NOMO-1 treated with dmso at 0.1 percent for 144 hours (cell line): ENCODE data around the gene CAND2.
"Not testable (repeated sequence)": the region's sequence is repeated elsewhere in the genome, so short reads cannot be mapped to it uniquely, and the experiment has no call there.

Experiments
- DNase-seq: peaks from one replicate; lab custom pipeline; 2025; ENCODE audit not compliant: unreplicated experiment; lab: John Stamatoyannopoulos, UW

Gene CAND2

DNA sequence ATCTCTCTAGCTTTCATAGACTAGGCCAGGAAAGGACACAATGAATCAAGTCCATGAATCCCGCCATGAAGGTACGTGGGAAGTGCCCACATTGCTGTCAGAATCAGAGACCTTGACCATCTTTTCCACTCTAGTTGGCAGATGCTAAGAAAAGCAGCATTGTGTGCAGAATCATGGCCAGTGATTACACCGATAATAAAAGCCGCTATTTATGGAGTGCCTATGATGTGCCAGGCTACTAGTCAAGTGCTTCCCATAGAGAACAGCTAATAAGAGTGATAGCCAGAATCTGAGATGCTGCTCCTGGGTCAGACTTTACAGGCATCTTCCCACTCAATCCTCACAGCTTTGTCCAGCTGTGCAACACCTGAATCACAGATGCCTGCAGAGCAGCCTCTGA is 58.1 kb downstream of the CAND2 start:
- DNase-seq, result no peak

DNA sequence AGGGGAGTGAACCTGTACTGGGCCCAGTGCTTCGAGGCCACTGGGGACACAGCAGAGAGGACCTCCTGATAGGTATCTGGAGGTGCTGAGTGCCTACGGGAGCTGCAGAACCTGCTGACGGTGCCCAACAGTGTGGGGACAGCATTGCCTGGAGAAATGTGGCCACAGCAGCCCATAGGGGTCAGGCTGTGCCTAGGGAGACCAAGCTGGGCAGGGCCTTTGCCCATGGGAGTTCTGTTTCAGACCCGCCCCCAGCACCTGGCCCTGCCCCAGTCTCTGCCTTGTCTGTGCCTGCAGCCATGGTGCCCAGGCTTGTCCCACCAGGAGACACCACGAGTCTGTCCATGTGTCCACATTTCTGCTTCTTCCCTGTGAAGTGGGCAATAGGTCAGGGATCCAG is 60.1 kb downstream of the CAND2 start:
- no peak for DNase-seq

DNA sequence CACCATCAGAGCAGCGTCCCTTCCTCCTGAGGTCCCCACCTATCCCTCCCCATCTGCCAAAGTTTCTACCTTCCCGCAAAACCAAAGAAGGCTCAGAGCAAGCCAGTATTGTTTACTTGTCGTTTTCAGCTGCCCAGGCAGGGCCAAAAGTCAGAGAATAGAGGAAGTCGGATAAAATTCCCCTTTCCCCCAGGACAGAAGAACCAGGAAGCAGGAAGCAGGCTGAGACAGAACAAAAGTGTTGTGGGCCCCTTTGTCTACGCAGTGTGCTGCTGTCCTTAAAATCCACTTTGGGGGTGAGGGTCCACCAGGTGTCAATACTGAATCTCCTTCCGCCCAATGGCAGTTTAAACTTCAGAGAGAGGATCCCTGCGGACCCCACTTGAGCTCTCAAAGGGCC is 63.4 kb downstream of the CAND2 start:
- DNase-seq, result no peak

DNA sequence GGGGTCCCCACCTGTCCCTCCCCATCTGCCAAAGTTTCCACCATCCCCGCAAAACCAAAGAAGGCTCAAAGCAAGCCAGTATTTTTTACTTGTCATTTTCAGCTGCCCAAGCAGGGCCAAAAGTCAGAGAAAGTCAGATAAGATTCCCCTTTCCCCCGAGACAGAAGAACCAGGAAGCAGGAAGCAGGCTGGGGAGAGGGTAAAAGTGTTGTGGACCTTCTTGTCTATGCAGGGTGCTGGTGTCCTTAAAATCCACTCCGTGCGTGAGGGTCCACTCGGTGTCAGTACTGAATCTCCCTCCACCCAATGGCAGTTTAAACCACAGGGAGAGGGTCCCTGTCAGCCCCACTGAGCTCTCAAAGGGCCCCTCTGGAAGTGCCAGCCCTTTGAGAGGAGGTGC is 65.1 kb downstream of the CAND2 start:
- DNase-seq, result no peak

DNA sequence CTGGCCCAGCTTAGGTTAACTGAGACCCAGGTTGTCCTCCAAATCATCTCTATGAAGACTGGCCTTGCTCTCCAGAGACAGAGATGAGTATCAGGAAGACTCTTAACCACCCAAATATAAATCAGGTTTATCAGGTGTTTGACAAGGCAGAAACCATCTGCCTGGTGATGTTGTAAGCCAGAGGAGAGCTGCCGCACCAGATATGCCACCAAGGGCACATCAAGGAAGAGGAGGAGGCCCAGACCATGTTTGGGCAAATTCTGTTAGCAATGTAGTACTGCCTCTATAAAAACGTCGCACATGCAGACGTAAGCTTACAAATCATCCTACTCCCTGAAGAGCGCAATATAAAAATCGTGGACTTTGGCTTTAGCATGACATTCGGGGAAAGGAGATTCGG is 65.9 kb downstream of the CAND2 start:
- DNase-seq, result no peak

DNA sequence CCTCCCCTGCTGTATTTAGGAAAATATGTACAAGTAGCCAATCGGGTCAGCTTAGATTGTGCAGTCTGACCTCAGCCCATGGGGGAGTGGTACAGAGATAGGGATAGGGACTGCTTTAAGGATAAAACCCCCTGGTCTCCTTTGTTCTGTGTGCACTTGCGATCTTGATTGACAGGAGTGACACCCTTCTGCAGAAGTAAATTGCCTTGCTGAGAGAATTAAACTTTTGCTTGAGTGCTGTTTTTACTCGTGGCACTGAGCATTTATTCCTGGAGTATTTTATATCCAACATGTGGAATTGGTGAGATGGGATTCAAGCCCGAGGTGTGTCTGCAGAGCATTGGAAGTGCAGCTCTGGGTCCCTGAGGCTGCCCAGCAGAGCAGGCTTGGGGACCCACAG is 68.8 kb downstream of the CAND2 start:
- no peak for DNase-seq

DNA sequence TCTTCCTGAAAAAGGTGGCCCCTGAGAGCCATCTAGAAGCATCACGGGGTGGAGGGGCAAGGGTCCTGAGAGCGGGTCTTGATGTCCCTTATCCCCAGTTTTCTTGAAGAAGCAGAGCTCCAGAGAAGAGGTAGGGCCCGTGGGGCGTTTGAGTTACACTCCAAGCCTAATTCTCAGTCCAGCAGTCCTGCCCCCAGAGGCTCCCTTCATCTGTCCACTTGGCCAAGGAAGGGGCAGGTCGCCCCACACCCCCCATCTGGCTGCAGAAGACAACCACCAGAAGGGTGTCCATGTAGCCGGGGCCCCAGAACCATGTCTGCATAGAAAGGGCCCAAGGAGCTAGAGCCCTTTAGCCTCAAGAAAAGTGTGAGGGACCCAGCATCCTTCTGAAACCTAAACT is 70.4 kb downstream of the CAND2 start:
- no peak for DNase-seq

DNA sequence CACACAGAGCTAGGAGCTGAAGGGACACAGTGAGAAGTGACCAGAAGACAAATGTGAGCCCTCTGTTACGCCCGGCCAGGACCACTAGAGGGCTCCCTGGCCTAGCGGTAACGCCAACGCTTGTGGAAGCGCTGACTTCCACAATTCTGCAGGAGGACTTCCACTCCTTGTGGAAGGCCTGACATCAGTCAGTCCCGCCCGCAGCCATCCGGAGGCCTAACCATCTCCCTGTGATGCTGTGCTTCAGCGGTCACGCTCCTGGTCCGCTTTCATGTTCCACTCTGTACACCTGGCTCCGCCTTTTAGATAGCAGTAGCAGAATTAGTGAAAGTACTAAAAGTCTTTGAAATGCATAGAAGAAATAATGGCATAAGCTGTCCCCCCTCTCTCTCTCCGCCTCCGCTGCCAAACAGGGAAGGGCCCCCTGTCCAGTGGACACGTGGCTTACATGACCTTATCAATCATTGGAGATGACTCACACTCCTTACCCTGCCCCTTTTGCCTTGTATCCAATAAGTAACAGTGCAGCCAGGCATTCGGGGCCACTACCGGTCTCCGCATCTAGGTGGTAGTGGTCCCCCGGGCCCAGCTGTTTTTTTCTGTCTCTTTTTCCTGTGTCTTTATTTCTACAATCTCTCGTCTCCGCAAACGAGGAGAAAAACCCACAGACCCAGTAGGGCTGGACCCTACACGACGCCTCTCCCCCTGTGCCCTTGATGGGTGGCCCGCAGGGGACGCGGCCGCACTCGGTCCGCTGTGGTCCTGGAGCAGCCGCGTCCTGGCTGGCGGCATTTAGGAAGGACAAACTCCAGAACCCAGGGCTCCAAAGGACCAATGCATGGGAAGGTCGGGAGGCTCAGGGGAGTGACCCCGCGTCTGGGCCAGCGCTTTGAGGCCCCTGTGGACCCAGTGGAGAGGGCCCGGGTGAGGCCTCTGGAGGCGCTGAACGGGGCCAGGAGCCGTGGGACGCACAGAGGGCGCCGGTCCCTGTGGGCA is 71.9 kb downstream of the CAND2 start:
- peak; percentile 45 for DNase-seq

DNA sequence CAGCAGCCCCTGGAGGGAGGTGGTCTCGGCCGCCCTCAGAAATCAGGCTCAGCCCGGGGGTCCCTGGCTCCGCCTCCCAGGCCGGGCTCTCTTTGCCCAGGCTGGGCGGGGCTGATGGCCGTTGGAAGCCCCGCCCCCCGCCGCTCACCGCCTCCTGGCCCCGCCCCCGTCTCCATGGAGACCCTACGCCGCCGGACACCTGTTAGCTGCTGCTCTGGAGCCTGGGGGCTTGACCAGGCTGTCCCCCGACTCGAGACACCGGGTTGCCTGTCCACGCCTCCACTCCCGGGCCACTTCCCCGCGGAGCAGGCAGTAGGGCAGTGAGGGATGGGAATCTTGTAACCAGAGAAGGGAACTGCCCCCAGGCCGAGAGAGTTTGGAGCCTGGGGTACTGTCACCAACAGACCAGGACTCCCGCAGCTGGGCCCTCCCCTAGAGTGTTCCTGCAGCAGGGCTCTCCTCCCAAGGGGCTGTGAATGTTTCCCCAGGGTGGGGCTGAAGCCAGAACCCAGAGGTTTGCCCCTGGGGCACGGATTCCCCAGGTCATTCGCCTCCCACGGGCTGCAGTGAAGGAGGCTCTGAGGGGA is 72.6 kb downstream of the CAND2 start:
- no peak for DNase-seq

DNA sequence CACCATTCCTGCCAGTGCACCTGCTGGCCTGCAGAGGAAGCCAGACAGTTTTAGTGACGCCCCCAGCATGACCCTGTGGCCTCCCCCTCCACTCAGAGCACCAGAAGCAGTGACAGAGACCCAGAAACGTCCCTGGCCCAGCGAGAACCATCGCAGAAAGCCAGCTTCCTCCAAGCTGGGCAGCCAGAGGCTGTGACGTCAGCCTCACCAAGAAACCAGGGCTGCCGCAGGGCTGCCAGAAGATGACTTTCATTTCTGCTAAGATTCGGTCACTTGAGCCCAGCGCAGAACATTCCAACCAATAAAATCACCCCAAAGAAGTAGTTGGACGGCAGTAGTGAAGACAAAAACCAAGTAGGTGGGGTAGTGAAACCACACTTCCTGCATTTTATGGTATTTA is 74.5 kb downstream of the CAND2 start:
- DNase-seq, result peak; percentile 47

DNA sequence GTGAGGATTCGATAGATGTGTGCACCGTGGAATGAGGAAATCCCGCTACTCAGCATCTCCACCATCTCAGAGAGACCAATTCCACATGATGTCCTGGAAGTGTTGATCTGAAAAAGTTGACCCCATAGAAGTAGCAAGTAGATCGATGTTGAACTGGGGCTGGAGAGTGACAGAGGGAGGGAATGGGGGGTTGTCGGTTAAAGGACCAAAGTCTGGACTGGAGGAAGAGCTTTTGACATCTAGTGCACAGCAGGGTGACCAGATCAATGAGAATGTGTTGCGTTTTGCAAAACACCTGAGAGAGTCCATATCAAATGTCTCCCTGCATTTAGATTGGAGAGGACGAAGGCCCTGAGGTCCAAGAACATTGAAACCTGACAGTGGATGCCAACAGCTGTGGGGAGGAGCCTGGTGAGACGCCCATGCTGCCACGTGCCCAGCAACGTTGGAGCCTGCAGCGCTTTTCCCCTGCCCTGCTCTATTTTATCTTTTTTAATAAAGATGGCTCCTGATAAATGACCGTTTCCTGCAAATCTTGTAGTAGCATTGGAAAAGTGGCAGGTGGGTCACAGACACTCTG is 75.0 kb downstream of the CAND2 start:
- DNase-seq, result no peak

DNA sequence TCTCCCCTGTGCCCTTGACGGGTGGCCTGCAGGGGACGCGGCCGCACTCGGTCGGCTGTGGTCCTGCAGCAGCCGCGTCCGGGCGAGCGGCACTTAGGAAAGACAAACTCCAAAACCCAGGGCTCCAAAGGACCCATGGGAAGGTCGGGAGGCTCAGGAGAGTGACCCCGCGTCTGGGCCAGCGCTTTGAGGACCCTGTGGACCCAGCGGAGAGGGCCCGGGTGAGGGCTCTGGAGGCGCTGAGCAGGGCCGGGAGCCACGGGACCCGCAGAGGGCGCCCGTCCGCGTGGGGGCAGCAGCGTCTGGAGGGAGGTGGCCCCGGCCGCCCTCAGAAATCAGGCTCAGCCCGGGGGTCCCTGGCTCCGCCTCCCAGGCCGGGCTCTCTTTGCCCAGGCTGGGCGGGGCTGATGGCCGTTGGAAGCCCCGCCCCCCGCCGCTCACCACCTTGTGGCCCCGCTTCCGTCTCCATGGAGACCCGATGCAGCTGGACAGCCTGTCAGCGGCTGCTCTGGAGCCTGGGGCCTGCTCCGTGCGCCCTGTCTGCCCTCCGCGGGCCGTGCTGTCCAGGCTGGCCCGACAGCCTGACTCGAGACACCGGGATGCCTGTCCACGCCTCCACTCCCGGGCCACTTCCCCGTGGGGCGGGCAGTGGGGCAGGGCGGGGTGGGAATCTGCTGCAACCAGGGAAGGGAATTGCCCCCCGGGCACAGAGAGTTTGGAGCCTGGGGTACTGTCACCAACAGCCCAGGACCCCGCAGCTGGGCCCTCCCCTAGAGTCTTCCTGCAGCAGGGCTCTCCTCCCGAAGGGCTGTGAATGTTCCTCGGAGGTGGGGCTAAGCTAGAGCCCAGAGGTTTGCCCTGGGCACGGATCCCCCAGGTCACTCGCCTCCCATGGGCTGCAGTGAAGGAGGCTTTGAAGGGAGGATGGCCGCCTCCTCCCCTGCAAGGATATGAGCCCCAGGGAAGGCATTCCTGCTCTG is 79.7 kb downstream of the CAND2 start:
- no peak for DNase-seq

DNA sequence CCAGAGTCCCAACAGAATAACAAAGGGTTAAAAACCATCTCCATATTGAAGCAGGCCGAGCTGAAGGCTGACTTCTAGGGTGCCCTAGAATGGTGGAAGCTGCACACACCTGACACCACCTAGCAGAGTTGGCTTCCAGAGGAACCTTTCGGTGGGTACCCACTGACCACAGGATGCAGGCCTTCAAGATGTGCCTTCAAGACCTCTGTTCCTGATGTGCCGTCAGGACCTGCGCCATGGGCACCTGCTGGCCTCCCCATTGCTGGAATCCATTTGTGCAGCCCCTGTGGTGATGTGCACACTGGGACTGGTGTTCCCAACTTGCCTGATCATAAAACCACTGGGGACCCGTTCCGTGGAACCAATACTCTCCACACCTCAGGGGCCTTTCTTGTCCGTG is 80.6 kb downstream of the CAND2 start:
- no peak for DNase-seq

DNA sequence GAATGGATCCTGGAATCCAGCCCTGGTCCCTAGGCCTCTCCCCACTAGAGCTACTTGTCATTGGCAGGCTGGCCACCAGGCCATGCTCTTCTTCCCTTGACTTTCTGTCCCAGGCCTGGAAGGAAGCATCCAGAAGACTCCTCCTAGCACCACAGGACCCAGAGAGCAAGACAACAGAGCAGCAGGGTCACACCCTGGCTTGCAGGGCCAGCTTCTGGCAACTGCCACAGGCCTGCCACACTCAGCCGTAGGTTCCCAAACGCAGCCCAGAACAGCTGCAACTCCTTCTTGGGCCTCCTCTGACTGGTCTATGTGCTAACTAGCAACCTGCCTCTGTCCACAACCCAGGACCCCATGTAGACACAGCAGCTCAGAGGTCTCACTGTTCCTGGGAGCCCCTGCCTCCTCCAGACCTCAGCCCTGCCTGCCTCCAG is 81.7 kb downstream of the CAND2 start:
- no peak for DNase-seq

DNA sequence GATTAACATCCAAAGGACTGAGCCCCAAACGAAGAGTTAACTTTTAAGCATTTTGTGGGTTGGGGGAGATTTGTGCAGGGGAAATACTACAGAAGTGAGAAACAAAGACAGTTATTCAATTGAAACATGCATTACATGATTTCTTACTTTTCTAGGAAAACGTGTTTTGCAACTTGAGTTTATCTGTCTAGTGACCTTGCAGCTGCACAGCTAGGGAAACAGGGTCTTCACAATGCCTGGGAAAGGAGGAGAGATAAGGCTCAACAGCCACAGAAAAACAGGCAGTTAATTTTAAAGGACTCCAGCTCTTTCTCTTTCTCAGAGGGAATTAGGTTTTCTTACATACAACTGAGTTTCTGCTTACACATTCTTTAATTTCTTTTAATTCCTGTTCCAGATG is 82.3 kb downstream of the CAND2 start:
- not testable (repeated sequence) for DNase-seq

DNA sequence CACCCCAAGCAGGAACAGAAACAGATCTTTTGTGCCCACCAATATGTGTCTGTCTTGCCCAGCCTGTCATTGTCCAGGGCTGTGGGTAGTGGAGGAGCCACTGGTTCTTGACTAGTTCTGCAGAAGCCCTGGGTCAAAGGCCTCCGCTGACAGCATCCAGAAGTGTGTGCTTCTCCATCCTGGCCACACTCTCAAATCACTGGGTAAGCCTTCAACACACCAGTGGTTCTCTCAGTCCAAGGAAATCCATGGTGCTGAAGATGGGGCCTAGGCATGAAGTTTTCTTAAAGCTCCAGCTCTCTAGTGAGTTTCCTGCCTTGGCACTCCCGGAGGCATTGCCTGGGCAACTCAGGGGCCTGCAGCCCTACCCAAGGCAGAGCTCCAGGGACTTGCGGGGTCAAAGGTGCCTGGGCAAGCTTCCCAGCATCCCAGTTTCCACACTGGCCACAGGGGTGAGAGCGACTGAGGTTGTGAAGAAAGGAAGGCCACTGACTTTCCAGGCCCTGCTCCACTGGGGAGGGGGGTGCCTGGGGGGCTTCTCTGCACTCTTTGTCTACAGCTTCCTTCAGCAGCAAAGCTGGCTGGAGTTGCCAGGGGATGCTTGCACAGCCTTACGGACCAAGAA is 82.8 kb downstream of the CAND2 start:
- no peak for DNase-seq

DNA sequence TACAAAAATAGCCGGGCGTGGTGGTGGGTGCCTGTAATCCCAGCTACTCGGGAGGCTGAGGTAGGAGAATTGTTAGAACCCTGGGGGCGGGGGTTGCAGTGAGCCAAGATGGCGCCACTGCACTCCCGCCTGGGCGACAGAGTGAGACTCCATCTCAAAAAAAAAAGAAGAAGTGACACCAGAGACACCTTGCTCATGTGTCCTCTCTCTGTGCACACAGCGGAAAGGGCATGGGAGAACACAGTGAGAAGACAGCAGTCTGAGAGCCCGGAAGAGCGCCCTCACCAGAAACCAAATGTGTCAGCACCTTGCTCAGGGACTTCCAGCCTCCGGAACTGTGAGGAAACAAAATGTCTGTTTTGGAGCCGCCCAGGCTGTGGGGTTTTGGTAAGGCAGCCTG is 85.4 kb downstream of the CAND2 start:
- DNase-seq, result not testable (repeated sequence)

DNA sequence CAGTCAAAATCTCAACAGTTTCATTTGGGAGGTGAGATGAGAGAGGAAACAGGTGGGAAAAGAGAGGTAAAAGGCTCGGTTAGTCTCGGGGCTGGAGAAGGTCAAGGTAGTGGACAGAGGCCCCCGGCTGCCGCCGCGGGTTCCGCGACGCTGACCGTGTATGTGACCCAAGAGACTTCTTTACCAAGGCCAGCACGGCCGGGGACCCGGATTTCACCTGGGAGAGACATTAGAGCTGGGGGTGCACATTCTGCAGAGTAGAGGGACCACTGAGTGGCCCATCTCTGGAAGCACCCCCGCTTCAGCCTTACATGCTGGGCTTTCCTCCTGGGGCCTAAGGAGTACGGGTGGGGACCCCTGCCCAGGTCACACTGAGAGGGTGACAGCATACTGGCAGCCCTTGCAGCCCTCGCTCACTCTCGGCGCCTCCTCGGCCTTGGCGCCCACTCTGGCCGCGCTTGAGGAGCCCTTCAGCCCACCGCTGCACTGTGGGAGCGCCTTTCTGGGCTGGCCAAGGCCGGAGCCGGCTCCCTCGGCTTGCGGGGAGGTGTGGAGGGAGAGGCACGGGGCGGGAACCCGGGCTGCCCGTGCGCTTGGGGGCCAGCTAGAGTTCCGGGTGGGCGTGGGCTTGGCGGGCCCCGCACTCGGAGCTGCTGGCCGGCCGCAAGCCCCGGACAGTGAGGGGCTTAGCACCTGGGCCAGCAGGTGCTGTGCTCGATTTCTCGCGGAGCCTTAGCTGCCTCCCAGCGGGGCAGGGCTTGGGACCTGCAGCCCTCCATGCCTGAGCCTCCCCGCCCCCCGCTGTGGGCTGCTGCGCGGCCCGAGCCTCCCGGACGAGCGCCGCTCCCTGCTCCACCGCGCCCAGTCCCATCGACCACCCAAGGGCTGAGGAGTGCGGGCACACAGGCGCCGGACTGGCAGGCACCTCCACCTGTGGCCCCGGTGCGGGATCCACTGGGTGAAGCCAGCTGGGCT is 86.1 kb downstream of the CAND2 start:
- no peak for DNase-seq

DNA sequence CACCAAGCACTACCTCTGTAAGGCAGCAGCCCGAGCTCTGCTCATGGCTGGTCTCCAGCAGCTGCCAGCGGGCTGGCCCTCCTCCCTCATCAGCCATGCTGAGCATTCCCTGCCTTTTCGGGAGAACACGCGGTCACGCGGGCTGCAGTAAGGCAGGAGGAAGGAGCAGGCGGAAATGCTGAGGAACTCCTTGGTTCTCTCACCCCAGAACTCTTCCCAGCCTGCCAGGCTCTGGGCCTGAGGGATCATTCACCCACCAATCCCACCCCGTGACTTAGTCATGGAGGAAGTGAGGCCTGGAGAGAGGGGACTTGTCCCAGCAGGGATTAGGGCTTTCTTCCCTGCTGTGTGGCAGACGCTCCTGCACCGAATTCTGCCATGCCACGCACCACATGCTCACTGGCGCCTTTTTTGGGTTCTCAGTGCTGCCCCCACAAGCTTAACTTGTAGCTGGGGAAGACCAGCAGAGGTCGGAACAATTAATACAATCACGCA is 87.8 kb downstream of the CAND2 start:
- DNase-seq, result no peak
